ENCODE measurements around the gene CPNE8. TPM values are rescaled to one million over a fixed set of nuclear protein-coding genes. Genes with fewer than 3 reads are reported as not detected.

Gene CPNE8
- 20.8 TPM for total RNA-seq

GRCh38 chr12:38905480-38906351 is at the start of gene CPNE8:
TSS of gene CPNE8 (minus strand) at chr12:38905591. CDS start at chr12:38905534, 57 bp downstream.

Data from camera-type eye (tissue), 1 donor.